HepG2 (cell line): ENCODE data around the gene POLE. TPM values are rescaled to one million over a fixed set of nuclear protein-coding genes. Genes with fewer than 3 reads are reported as not detected.

Experiments used
- ATAC-seq: fragments of 200-7000 bp; cut with Tn5 transposase; 3 replicates; pipeline ENCODE4 v1.9.1; 2020; ENCODE audit warnings: mild to moderate bottlenecking, moderate library complexity
- BruUV-seq: library from RNA; stranded (reverse); fragments of 400-500 nt; replicated peaks from 2 replicates; lab custom pipeline; 2021; lab: Mats Ljungman, UMichigan
- CTCF ChIA-PET: fragments of 300-600 bp; formaldehyde crosslinking; extraction: SDS; loops from one replicate; lab custom pipeline; 2021; ENCODE audit warnings: low total read pairs, inconsistent platforms, low intra/inter-chr PET ratio; lab: Yijun Ruan, JAX
- POLR2A ChIA-PET: fragments of 350-600 bp; sonication (Branson Sonifier 250); formaldehyde crosslinking; loops from one replicate; lab custom pipeline; 2020; ENCODE audit warnings: antibody characterized with exemption, inconsistent platforms; lab: Yijun Ruan, JAX
- DNase-seq: peaks from one replicate; pipeline ENCODE4 v3.0.0-alpha.2; 2015; ENCODE audit warnings: low spot score
- FAIRE-seq: peaks from 3 replicates; lab custom pipeline; 2011; peaks lifted over from hg19 to GRCh38; lab: Jason Lieb, UNC
- H2AFZ ChIP-seq: one replicate; pipeline ENCODE4 v1.6.1; 2011; ENCODE audit warnings: low read length, inconsistent platforms
- H3K27ac ChIP-seq: fragments of 300-600 bp; 3 replicates; pipeline ENCODE4 v1.8.0; 2011; ENCODE audit warnings: mixed run types, mild to moderate bottlenecking, mixed read lengths, low read length, inconsistent platforms; ENCODE audit not compliant: insufficient read depth; ENCODE audit errors: extremely low read length
- H3K27me3 ChIP-seq, 2 experiments: fragments of 200-600 bp in 1 of 2; 2 replicates in 1 of 2; 3 replicates in 1 of 2; pipeline versions ENCODE4 v1.6.0 to v1.8.0; 2011; ENCODE audit warnings: low read length in 2 of 2, mild to moderate bottlenecking in 2 of 2, moderate library complexity in 2 of 2, inconsistent platforms in 1 of 2; ENCODE audit not compliant: insufficient read depth in 2 of 2, control insufficient read depth in 1 of 2
- H3K36me3 ChIP-seq, 2 experiments: fragments of 200-600 bp in 1 of 2; replicated peaks in 1 of 2; 2 replicates in 1 of 2; 3 replicates in 1 of 2; pipeline versions ENCODE4 v1.5.1 to v1.8.0; 2011; ENCODE audit warnings: low read length in 2 of 2, inconsistent platforms in 1 of 2; ENCODE audit not compliant: insufficient read depth in 2 of 2, control insufficient read depth in 1 of 2
- H3K4me1 ChIP-seq: 2 replicates; pipeline ENCODE4 v1.5.1; 2012; ENCODE audit warnings: low read length, inconsistent platforms; ENCODE audit not compliant: insufficient read depth
- H3K4me2 ChIP-seq: 2 replicates; pipeline ENCODE4 v1.6.0; 2011; ENCODE audit warnings: low read depth, low read length, inconsistent platforms
- H3K4me3 ChIP-seq, 3 experiments: fragments of 200-600 bp in 1 of 3; sonication (generic), shearing (Covaris generic) in 1 of 3; replicated peaks in 1 of 3; 2 replicates each; pipeline ENCODE4 v1.5.1; 2011 to 2016; ENCODE audit warnings: low read length in 3 of 3, inconsistent platforms in 2 of 3, low read depth in 2 of 3, mild to moderate bottlenecking in 2 of 3, control low read depth in 1 of 3, mixed read lengths in 1 of 3; ENCODE audit not compliant: insufficient read depth in 1 of 3
- H3K79me2 ChIP-seq: one replicate; pipeline ENCODE4 v1.6.1; 2011; ENCODE audit warnings: low read length, inconsistent platforms; ENCODE audit not compliant: insufficient read depth
- H3K9ac ChIP-seq: 2 replicates; pipeline ENCODE4 v1.6.0; 2011; ENCODE audit warnings: mild to moderate bottlenecking, low read depth, low read length, inconsistent platforms; ENCODE audit not compliant: insufficient read depth
- H3K9me3 ChIP-seq: 2 replicates; pipeline ENCODE4 v1.5.1; 2012; ENCODE audit warnings: mild to moderate bottlenecking, low read length
- H4K20me1 ChIP-seq: 2 replicates; pipeline ENCODE4 v1.6.0; 2011; ENCODE audit warnings: inconsistent platforms, mild to moderate bottlenecking, low read length, moderate library complexity; ENCODE audit not compliant: insufficient read depth
- ELF3 ChIP-seq: IDR thresholded peaks from 2 replicates; pipeline ENCODE4 v1.6.1; 2016; ENCODE audit warnings: missing genetic modification reagents, missing compliant biosample characterization
- FLYWCH1 ChIP-seq: sonication (generic); formaldehyde crosslinking; IDR thresholded peaks from 2 replicates; pipeline ENCODE4 v1.8.1; 2023; ENCODE audit warnings: mild to moderate bottlenecking, missing genetic modification reagents
- HMG20B ChIP-seq: conservative IDR thresholded peaks from 2 replicates; pipeline ENCODE4 v1.6.1; 2016; ENCODE audit warnings: missing genetic modification reagents, missing compliant biosample characterization
- HMGA1 ChIP-seq: sonication (generic); formaldehyde crosslinking; conservative IDR thresholded peaks from 2 replicates; pipeline ENCODE4 v1.4.0; 2020; ENCODE audit warnings: missing genetic modification reagents
- KMT2A ChIP-seq: sonication (generic); formaldehyde crosslinking; IDR thresholded peaks from 2 replicates; pipeline ENCODE4 v1.4.0; 2020; ENCODE audit warnings: missing genetic modification reagents
- NFE2 ChIP-seq: sonication (generic); formaldehyde crosslinking; IDR thresholded peaks from 2 replicates; pipeline ENCODE4 v1.4.0; 2020; ENCODE audit warnings: missing genetic modification reagents
- RORA ChIP-seq: sonication (generic); formaldehyde crosslinking; IDR thresholded peaks from 2 replicates; pipeline ENCODE4 v1.5.0; 2020; ENCODE audit warnings: mild to moderate bottlenecking, missing genetic modification reagents, moderate library complexity
- YEATS4 ChIP-seq: sonication (generic); formaldehyde crosslinking; IDR thresholded peaks from 2 replicates; pipeline ENCODE4 v1.4.0; 2020; ENCODE audit warnings: missing genetic modification reagents, borderline replicate concordance
- ZBTB8A ChIP-seq: sonication (generic); formaldehyde crosslinking; IDR thresholded peaks from 2 replicates; pipeline ENCODE4 v1.4.0; 2020; ENCODE audit warnings: mild to moderate bottlenecking, low read depth, missing genetic modification reagents, borderline replicate concordance
- ZMAT3 ChIP-seq: sonication (generic); formaldehyde crosslinking; conservative IDR thresholded peaks from 2 replicates; pipeline ENCODE4 v1.7.0; 2021; ENCODE audit warnings: missing genetic modification reagents
- ZNF292 ChIP-seq: sonication (generic); formaldehyde crosslinking; IDR thresholded peaks from 2 replicates; pipeline ENCODE4 v1.8.1; 2022; ENCODE audit warnings: mild to moderate bottlenecking, low read depth, missing genetic modification reagents, borderline replicate concordance
- ZNF354B ChIP-seq: sonication (generic); formaldehyde crosslinking; IDR thresholded peaks from 2 replicates; pipeline ENCODE4 v1.8.0; 2022; ENCODE audit warnings: mild to moderate bottlenecking, missing genetic modification reagents
- ZNF430 ChIP-seq: sonication (generic); formaldehyde crosslinking; IDR thresholded peaks from 2 replicates; pipeline ENCODE4 v1.9.0; 2021; ENCODE audit warnings: mild to moderate bottlenecking, missing genetic modification reagents
- WGBS: methylation state at CpG from one replicate; pipeline ENCODE4 v1.1.6; 2017; ENCODE audit warnings: low lambda C conversion rate; 5-methylcytosine and 5-hydroxymethylcytosine counted together
- in situ Hi-C: cut with HindIII; loops from 2 replicates; pipeline ENCODE4 v1.10.0; 2017; ENCODE audit warnings: low pct_unique_long_range_greater_than_20kb; ENCODE audit not compliant: extremely low pct_ligation_motif_present
- intact Hi-C: fragments of 100-400 bp; cut with micrococcal nuclease; formaldehyde crosslinking; loops from one replicate; pipeline ENCODE4 v1.10.0; 2022; ENCODE audit not compliant: unreplicated experiment
- polyA plus RNA-seq, 8 experiments: library from polyadenylated mRNA; depleted of rRNA in 3 of 8; stranded (reverse) in 7 of 8; unstranded in 1 of 8; fragments of >200 nt; fragmentation: Illumina TruSeq in 4 of 8; extraction: Trizol in 4 of 8; gene quantifications; 2 replicates each; pipeline versions ENCODE4 v1.2.1 to v1.2.3, GENCODE V29; 2011 to 2016; ENCODE audit warnings: low read depth in 4 of 8, missing spikeins in 1 of 8, mixed read lengths in 1 of 8; ENCODE audit not compliant: insufficient read depth in 1 of 8
- total RNA-seq, 5 experiments: library from RNA; depleted of rRNA; stranded (reverse); fragments of >200 nt; fragmentation: Illumina TruSeq; extraction: Trizol; gene quantifications; 2 replicates each; pipeline ENCODE4 v1.2.3, GENCODE V29; 2016; ENCODE audit warnings: low read depth in 1 of 5
- TF ChIP-seq, protein P1 (sequence below): IDR thresholded peaks from 2 replicates; pipeline ENCODE4 v1.6.1; 2016
- TF ChIP-seq, protein P2 (sequence below): sonication (generic); formaldehyde crosslinking; IDR thresholded peaks from 2 replicates; pipeline ENCODE4 v1.4.0; 2020; ENCODE audit warnings: missing genetic modification reagents
- TF ChIP-seq, protein P3 (sequence below): sonication (generic); formaldehyde crosslinking; IDR thresholded peaks from 2 replicates; pipeline ENCODE4 v1.5.1; 2020; ENCODE audit warnings: mild to moderate bottlenecking, missing genetic modification reagents, moderate library complexity
- TF ChIP-seq, protein P4 (sequence below): sonication (generic); formaldehyde crosslinking; IDR thresholded peaks from 2 replicates; pipeline ENCODE4 v1.5.1; 2020; ENCODE audit warnings: missing genetic modification reagents, mild to moderate bottlenecking, borderline replicate concordance

POLE gene
- total and polyA plus RNA-seq, 2 of the 13 experiments (the other 11 are each of a cell fraction or from before 2014, with no cell fraction given), result 25.3 to 52.2 TPM

DNA sequence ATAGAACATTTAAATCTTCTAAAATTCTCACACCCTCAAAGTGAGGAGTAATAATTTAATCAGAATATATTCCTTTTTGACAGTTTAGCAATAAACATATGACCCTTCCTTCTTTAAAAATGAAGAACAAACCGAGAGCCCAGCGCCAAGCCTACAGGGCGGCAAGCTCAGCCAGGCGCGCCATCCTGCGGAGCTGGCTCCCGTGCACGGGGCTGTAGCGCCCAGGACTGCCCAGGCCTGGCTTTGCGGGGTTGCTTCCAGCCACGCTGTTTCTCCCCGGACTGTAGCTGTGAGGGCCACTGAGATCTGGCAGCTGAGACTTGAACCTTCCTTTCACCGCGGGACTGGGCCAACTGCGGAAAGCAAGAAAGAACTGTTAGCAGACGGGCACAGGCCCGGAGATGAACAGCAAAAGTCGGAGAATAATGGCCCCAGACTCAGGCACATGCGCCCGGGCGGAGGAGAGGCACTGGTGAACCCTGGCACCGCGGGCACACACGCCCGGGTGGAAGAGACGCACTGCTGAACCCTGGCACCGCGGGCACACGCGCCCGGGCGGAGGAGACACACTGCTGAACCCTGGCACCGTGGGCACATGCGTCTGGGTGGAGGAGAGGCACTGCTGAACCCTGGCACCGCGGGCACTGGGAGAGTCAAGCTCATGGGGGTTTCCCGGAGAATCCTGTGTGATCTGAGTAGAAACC is 40.1 kb upstream of the POLE start (continued):
- TF ChIP-seq, protein P1, sequence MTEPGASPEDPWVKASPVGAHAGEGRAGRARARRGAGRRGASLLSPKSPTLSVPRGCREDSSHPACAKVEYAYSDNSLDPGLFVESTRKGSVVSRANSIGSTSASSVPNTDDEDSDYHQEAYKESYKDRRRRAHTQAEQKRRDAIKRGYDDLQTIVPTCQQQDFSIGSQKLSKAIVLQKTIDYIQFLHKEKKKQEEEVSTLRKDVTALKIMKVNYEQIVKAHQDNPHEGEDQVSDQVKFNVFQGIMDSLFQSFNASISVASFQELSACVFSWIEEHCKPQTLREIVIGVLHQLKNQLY (CRISPR knock-in tag), result no peak
- TF ChIP-seq ZBTB8A (CRISPR knock-in tag), result no peak
- TF ChIP-seq, all 625 proteins: peak for 2

DNA sequence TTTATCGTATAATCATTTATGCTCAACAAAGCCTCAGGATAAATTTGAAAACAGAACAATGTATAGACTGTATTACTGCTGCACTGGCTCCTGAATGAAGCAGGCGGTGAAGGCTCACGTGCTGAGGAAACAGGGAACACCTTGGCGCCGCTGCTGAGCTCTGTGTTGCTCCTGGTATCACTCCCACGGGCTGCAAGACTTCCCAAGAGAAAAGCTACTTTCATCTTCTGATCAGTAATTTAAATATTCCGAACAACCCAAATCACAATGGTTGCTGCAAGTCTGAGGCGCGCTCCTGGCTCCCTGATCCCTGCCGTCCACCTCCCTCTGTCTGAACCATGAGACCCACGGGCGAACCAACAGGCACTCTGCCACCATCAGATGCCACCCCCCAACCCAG is 39.2 kb upstream of the POLE start:
- no peak for FAIRE-seq
- intact Hi-C loops, result no loop called here
- CTCF ChIA-PET, result no interaction called here
- TF ChIP-seq, protein P2, sequence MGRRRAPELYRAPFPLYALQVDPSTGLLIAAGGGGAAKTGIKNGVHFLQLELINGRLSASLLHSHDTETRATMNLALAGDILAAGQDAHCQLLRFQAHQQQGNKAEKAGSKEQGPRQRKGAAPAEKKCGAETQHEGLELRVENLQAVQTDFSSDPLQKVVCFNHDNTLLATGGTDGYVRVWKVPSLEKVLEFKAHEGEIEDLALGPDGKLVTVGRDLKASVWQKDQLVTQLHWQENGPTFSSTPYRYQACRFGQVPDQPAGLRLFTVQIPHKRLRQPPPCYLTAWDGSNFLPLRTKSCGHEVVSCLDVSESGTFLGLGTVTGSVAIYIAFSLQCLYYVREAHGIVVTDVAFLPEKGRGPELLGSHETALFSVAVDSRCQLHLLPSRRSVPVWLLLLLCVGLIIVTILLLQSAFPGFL (CRISPR knock-in tag), result no peak
- TF ChIP-seq ZNF430 (CRISPR knock-in tag) (no peak), NFE2 (CRISPR knock-in tag) (no peak), KMT2A (no peak), YEATS4 (CRISPR knock-in tag) (no peak), ZNF292 (no peak), RORA (CRISPR knock-in tag) (no peak), ELF3 (CRISPR knock-in tag) (no peak), ZNF354B (CRISPR knock-in tag) (no peak), HMGA1 (CRISPR knock-in tag) (no peak), ZMAT3 (no peak), HMG20B (no peak), FLYWCH1 (CRISPR knock-in tag) (no peak)
- TF ChIP-seq, protein P3, sequence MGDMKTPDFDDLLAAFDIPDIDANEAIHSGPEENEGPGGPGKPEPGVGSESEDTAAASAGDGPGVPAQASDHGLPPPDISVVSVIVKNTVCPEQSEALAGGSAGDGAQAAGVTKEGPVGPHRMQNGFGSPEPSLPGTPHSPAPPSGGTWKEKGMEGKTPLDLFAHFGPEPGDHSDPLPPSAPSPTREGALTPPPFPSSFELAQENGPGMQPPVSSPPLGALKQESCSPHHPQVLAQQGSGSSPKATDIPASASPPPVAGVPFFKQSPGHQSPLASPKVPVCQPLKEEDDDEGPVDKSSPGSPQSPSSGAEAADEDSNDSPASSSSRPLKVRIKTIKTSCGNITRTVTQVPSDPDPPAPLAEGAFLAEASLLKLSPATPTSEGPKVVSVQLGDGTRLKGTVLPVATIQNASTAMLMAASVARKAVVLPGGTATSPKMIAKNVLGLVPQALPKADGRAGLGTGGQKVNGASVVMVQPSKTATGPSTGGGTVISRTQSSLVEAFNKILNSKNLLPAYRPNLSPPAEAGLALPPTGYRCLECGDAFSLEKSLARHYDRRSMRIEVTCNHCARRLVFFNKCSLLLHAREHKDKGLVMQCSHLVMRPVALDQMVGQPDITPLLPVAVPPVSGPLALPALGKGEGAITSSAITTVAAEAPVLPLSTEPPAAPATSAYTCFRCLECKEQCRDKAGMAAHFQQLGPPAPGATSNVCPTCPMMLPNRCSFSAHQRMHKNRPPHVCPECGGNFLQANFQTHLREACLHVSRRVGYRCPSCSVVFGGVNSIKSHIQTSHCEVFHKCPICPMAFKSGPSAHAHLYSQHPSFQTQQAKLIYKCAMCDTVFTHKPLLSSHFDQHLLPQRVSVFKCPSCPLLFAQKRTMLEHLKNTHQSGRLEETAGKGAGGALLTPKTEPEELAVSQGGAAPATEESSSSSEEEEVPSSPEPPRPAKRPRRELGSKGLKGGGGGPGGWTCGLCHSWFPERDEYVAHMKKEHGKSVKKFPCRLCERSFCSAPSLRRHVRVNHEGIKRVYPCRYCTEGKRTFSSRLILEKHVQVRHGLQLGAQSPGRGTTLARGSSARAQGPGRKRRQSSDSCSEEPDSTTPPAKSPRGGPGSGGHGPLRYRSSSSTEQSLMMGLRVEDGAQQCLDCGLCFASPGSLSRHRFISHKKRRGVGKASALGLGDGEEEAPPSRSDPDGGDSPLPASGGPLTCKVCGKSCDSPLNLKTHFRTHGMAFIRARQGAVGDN (CRISPR knock-in tag), result no peak
- TF ChIP-seq, protein P4, sequence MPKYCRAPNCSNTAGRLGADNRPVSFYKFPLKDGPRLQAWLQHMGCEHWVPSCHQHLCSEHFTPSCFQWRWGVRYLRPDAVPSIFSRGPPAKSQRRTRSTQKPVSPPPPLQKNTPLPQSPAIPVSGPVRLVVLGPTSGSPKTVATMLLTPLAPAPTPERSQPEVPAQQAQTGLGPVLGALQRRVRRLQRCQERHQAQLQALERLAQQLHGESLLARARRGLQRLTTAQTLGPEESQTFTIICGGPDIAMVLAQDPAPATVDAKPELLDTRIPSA (CRISPR knock-in tag), result no peak

More for the DNA sequence above, 39.2 kb upstream of the POLE start:
- Histone ChIP-seq H2AFZ (no peak overlapping the region), H3K4me1 (no peaks in the 10 kb centered on the region), H3K36me3 (peaks cover 18 to 69% of the 10 kb centered on the region in 2 experiments; a peak in 4 of 5 replicates), H3K9ac (no peak overlapping the region), H3K9me3 (no peaks in the 10 kb centered on the region), H3K27ac (no peak overlapping the region), H4K20me1 (no peaks in the 10 kb centered on the region), H3K27me3 (no peaks in the 10 kb centered on the region), H3K4me2 (no peak overlapping the region), H3K4me3 (no peak overlapping the region), H3K79me2 (no peaks in the 10 kb centered on the region)
- BruUV-seq, result no TSS peak
- POLR2A ChIA-PET, result no interaction called here
- 97% methylated on average over 12 of the region's 12 CpGs for WGBS
- in situ Hi-C loops, result no loop called here
- DNase-seq, result no peak
- ATAC-seq, result no peak
